Stomach (tissue), 9 donors: ENCODE results near the gene TSPAN3. TPM values are rescaled to one million over a fixed set of nuclear protein-coding genes. Genes with fewer than 3 reads are reported as not detected.

Experiments used
- DNase-seq, 2 donors: peaks; one replicate each; pipeline versions ENCODE4 v3.0.0 to v3.0.0-alpha.2; 2013 to 2019
- H3K27ac ChIP-seq, 5 donors: fragments of 200-600 bp in 4 of 5; sonication (generic) in 4 of 5; one replicate each; pipeline ENCODE4 v1.5.1; 2013 to 2019; ENCODE audit warnings: mild to moderate bottlenecking in 1 of 5, moderate library complexity in 1 of 5
- H3K27me3 ChIP-seq, 3 donors: fragments of 200-600 bp; sonication (generic); one replicate each; pipeline ENCODE4 v1.5.1; 2017 to 2019; ENCODE audit warnings: mixed run types in 1 of 3
- H3K36me3 ChIP-seq, 4 donors: fragments of 200-600 bp; sonication (generic); 1 replicate in 3 of 4; 2 replicates in 1 of 4; pipeline ENCODE4 v1.5.1; 2016 to 2019
- H3K4me1 ChIP-seq, 4 donors: fragments of 200-600 bp; sonication (generic); one replicate each; pipeline ENCODE4 v1.5.1; 2016 to 2019
- H3K4me3 ChIP-seq, 4 donors: fragments of 200-600 bp; sonication (generic) in 3 of 4; one replicate each; pipeline ENCODE4 v1.5.1; 2016 to 2019; ENCODE audit warnings: mild to moderate bottlenecking in 1 of 4
- H3K9me3 ChIP-seq, 4 donors: fragments of 200-600 bp; sonication (generic); one replicate each; pipeline ENCODE4 v1.5.1; 2016 to 2019
- EP300 ChIP-seq: sonication (generic); formaldehyde crosslinking; IDR thresholded peaks from one replicate; pipeline ENCODE4 v1.6.1; 2017; ENCODE audit warnings: antibody characterized with exemption
- POLR2A ChIP-seq, 4 donors: fragments of 450-650 bp; IDR thresholded peaks; one replicate each; pipeline ENCODE4 v1.6.1; 2016; ENCODE audit warnings: antibody characterized with exemption in 4 of 4, control low read depth in 2 of 4, mild to moderate bottlenecking in 1 of 4, moderate library complexity in 1 of 4
- POLR2AphosphoS5 ChIP-seq, 3 donors: sonication (generic); formaldehyde crosslinking; IDR thresholded peaks; one replicate each; pipeline ENCODE4 v1.6.1; 2016; ENCODE audit warnings: antibody characterized with exemption in 3 of 3
- WGBS, 5 donors: extraction: QIAGEN DNeasy Blood & Tissue Kit in 3 of 5; methylation state at CpG; one replicate each; pipeline versions ENCODE4 v1.1.5 to v1.1.7; 2013 to 2018; 5-methylcytosine and 5-hydroxymethylcytosine counted together
- intact Hi-C: fragments of 100-400 bp; cut with DNase I; formaldehyde crosslinking; loops from one replicate; pipeline ENCODE4 v1.15.1; 2023; ENCODE audit warnings: low total_unique reads
- polyA plus RNA-seq, 3 donors: library from polyadenylated mRNA; stranded (reverse); fragments of 200-250 nt; gene quantifications; one replicate each; pipeline ENCODE4 v1.2.3, GENCODE V29; 2013
- total RNA-seq, 5 donors: library from RNA; depleted of rRNA; stranded (reverse); fragments of >200 nt; gene quantifications; one replicate each; pipeline versions ENCODE4 v1.1.0 to v1.2.3, GENCODE V29; 2014 to 2016
- TF ChIP-seq, protein P1 (sequence below), 7 experiments: fragments of 450-650 bp in 4 of 7; fragments of 200-600 bp in 3 of 7; sonication (generic) in 3 of 7; IDR thresholded peaks; one replicate each; pipeline ENCODE4 v1.5.1; 2016 to 2019; ENCODE audit warnings: antibody characterized with exemption in 7 of 7, control low read depth in 2 of 7, mild to moderate bottlenecking in 1 of 7
- donor health status: healthy with polysubstance abuse.
- donor health status: Bipolar disorder and iron deficiency.
- donor health status: healthy.

TSPAN3 gene
- total and polyA plus RNA-seq, 8 donors: 42.9 to 390 (median 99.7) TPM

GRCh38 chr15:77010857-77011256 is 60.1 kb downstream of the TSPAN3 start:
- H3K4me3 ChIP-seq: no peak overlapping the region
- no peaks in the 10 kb centered on the region for H3K36me3 ChIP-seq
- peaks cover 0 to 34% (median 2%) of the 10 kb centered on the region in 4 donors for H3K4me1 ChIP-seq
- H3K27ac ChIP-seq: no peak overlapping the region
- TF ChIP-seq EP300 (no peak), POLR2A (IDR thresholded peaks at IDR 0.05) (no peak), POLR2AphosphoS5 (IDR thresholded peaks at IDR 0.05) (no peak)
- TF ChIP-seq, protein P1, sequence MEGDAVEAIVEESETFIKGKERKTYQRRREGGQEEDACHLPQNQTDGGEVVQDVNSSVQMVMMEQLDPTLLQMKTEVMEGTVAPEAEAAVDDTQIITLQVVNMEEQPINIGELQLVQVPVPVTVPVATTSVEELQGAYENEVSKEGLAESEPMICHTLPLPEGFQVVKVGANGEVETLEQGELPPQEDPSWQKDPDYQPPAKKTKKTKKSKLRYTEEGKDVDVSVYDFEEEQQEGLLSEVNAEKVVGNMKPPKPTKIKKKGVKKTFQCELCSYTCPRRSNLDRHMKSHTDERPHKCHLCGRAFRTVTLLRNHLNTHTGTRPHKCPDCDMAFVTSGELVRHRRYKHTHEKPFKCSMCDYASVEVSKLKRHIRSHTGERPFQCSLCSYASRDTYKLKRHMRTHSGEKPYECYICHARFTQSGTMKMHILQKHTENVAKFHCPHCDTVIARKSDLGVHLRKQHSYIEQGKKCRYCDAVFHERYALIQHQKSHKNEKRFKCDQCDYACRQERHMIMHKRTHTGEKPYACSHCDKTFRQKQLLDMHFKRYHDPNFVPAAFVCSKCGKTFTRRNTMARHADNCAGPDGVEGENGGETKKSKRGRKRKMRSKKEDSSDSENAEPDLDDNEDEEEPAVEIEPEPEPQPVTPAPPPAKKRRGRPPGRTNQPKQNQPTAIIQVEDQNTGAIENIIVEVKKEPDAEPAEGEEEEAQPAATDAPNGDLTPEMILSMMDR (IDR thresholded peaks at IDR 0.05): no peak
- WGBS, 5 donors: 74 to 80% (median 78%) methylated on average over 4 of the region's 4 CpGs
- DNase-seq: no peak
- intact Hi-C loops: no loop called here
- no peaks in the 10 kb centered on the region for H3K27me3 ChIP-seq
- H3K9me3 ChIP-seq: no peaks in the 10 kb centered on the region

DNA sequence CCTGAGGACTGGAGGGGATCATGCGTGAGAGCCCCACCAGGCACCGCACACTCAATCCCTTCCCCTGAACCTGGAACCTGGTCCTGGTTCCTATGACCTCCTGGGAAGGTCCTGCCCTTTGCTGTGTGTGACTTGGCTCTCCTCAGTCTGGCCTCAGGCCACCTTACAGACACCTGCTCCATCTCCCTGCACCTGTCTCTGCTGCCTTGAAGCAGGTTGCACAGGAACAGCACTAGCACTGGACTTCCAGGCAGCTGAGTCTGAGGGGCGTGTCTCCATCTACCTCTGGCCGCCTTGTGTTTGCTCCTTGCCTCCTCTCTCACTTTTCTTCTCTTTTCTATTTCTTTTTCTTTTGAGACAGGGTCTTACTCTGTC is 60.6 kb downstream of the TSPAN3 start:
- no peaks in the 10 kb centered on the region for H3K9me3 ChIP-seq
- H3K4me1 ChIP-seq: peaks cover 0 to 29% (median 0%) of the 10 kb centered on the region in 4 donors
- TF ChIP-seq EP300: no peak
- TF ChIP-seq, protein P1 (IDR thresholded peaks at IDR 0.05): no peak
- no peak for TF ChIP-seq POLR2AphosphoS5 (IDR thresholded peaks at IDR 0.05)
- TF ChIP-seq POLR2A (IDR thresholded peaks at IDR 0.05): no peak
- no peaks in the 10 kb centered on the region for H3K36me3 ChIP-seq
- no peak overlapping the region for H3K27ac ChIP-seq
- H3K4me3 ChIP-seq: no peak overlapping the region
- no peaks in the 10 kb centered on the region for H3K27me3 ChIP-seq
- intact Hi-C loops: no loop called here
- 75 to 92% (median 87%) methylated on average over 4 of the region's 4 CpGs for WGBS, 5 donors
- no peak for DNase-seq

DNA sequence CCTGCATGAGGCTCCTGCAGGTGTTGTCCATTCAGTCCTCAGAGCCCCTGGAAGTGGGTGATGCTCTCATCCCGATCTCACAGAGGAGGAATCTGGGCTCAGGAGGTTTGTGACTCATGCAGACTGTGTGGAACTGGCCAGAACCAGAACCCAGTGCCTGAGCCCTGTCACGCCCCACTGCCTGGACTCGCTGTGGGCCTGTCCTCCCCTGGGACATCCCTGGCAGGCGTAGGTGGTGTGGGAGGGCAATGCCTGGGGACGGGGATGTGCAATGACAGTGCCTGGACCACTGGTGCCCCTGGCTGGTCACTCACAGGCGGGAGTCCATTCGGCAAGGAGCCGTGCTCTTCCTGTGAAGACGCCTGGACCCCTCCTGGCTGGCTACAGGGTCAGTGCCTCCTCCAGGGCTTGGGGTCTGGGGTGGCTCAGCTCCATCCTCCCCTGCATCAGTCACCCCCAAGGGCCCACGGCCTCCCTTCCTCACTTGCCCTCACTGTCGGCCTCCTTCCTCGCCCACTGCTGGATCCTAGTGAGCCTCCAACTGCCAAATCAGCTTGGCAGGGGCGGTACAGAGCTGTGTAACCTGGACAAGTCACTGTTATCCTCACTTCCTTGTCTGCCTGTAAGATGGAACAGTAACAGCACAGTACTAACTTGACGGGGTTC is 61.1 kb downstream of the TSPAN3 start:
- H3K4me1 ChIP-seq: peaks cover 0 to 24% (median 0%) of the 10 kb centered on the region in 4 donors
- no peaks in the 10 kb centered on the region for H3K27me3 ChIP-seq
- no peak overlapping the region for H3K4me3 ChIP-seq
- H3K9me3 ChIP-seq: no peaks in the 10 kb centered on the region
- DNase-seq: no peak
- TF ChIP-seq EP300 (no peak), POLR2AphosphoS5 (IDR thresholded peaks at IDR 0.05) (no peak)
- TF ChIP-seq, protein P1 (IDR thresholded peaks at IDR 0.05): no peak
- H3K36me3 ChIP-seq: no peaks in the 10 kb centered on the region
- 74 to 89% (median 84%) methylated on average over 6 to 14 of the region's 14 CpGs for WGBS, 5 donors
- intact Hi-C loops: no loop called here
- H3K27ac ChIP-seq: no peak overlapping the region

DNA sequence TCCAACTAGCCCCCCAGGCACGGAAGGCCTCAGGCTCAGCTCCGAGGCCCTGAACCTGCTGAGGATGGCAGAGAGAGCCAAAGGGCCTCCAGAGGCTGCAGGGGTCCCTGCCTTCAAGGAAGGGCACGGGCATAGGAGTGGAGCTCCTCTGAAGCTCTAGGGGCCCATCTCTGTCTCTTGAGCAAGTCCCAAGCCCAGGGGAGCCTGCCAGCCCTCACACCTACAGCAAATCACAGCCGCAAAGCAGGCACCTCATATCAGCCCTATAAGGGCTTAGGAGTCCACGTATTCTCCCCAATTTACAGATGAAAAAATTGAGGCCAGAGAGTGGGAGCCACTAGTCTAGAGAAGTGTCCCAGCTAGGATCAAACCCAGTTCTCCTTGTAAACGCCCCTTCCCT is 61.7 kb downstream of the TSPAN3 start:
- no peak overlapping the region for H3K27ac ChIP-seq
- TF ChIP-seq POLR2AphosphoS5 (IDR thresholded peaks at IDR 0.05) (no peak), EP300 (no peak), POLR2A (IDR thresholded peaks at IDR 0.05) (no peak)
- TF ChIP-seq, protein P1 (IDR thresholded peaks at IDR 0.05): no peak
- H3K36me3 ChIP-seq: no peaks in the 10 kb centered on the region
- 77 to 91% (median 85%) methylated on average over 5 to 6 of the region's 6 CpGs for WGBS, 5 donors
- peaks cover 0 to 18% (median 0%) of the 10 kb centered on the region in 4 donors for H3K4me1 ChIP-seq
- no peaks in the 10 kb centered on the region for H3K27me3 ChIP-seq
- intact Hi-C loops: no loop called here
- DNase-seq: no peak
- H3K4me3 ChIP-seq: no peak overlapping the region
- H3K9me3 ChIP-seq: no peaks in the 10 kb centered on the region
